ENCODE data around the gene NMRAL1. TPM values are rescaled to one million over a fixed set of nuclear protein-coding genes. Genes with fewer than 3 reads are reported as not detected.

NMRAL1 gene
- polyA plus RNA-seq, 1 donor: 13.2 TPM

- DNase-seq (ENCODE audit: low read depth): no peak
Measured at GRCh38 chr16:4467916-4468315, 6.5 kb downstream of the NMRAL1 start.

- DNase-seq (ENCODE audit: low read depth): no peak
Measured at GRCh38 chr16:4465977-4466779, 8.2 kb downstream of the NMRAL1 start.

GRCh38 chr16:4463522-4464163 is 10.8 kb downstream of the NMRAL1 start:
- no peak for DNase-seq (ENCODE audit: low read depth)

DNA sequence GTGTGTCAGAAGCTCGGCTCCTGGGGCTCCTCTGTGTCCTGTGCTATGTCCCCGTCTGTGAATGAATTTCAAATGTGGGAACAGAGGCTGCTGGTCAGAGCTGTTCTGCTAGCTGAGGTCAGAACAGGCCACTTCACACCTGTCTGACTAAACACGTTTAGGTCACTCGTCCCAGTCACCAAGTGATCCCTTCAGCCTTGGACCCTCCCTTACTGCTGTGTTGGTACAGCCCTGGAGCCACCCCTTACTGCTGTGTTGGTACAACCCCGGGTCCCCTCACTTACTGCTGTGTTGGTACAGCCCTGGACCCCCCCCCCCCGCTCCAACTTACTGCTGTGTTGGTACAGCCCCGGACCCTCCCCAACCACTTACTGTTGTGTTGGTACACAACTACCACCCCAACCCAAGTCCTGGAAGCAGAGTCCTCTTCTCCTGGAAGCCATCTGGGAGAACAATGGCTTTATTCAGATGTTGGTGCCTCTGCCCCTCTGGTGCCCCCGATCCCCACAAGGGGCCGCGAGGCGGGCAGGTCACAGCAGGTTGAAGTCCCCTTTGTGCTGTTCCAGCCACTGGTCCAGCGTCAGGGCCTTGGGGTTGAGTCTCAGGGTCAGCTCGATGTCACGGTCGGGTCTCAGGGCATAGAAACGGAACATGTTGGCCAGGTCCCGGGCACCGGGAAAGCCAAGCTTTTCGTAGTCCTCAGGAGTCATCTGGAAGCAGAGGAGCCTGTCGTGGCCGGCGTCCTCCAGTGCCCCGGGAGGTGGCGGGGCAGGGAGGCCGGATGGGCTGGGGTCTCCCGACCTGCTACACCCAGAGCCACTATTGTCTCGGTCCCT is 13.0 kb downstream of the NMRAL1 start:
- no peak for DNase-seq (ENCODE audit: low read depth)

DNA sequence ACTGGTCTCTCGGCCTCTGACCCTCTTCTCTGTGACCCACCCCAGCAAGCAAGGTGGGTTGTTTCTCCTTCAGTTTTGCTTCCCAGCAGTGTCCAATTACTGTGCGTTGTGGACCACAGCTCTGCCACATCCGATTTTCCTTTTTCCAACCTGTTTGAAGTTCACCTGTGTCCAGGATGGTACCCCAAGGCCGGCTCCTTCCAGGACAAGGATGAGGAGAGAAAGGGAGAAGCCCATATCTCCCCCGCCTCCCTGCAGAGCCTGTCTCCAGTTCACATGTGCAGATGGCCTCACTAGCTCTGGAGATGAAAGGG is 13.5 kb downstream of the NMRAL1 start:
- DNase-seq (ENCODE audit: low read depth): no peak

GRCh38 chr16:4455951-4456350 is 18.5 kb downstream of the NMRAL1 start:
- no peak for DNase-seq (ENCODE audit: low read depth)

DNA sequence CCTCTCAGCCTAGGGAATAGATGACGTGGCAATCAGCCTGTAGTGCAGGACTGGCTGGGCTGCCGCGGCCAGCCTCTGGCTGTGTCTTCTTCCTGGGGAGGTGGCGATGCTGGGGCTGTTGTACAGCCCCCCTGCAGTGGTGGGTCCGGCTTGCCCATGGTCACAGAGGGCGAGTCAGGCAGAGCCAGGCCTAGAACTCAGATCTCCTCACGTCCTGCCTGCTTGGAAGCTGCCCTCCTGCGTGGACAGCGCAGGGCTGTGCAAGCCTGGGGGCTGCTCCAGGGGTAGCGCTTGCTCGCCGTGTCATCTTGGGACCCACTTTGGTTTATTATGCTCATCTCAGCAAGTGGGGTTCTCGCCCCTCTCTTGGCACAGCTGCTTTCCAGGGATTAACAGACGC is 19.3 kb downstream of the NMRAL1 start:
- no peak for DNase-seq (ENCODE audit: low read depth)

DNA sequence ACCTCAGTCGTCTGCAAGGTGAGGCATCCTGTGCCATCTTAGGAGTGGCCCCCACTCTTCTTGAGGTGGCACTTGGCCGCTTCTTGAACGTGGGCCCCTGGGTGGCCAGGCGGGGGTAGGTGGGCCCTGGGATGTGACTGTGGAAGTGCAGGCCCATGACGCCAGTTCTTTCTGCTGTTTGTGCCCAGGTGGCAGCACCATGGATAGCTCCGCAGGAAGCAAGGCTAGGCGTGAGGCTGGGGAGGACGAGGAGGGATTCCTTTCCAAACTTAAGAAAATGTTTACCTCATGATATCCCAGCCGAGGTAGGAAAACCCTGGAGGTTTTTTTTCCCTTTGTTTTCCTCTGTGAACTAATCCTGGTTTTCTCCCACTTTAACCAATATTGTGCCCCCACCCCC is 19.8 kb downstream of the NMRAL1 start:
- no peak for DNase-seq (ENCODE audit: low read depth)

- DNase-seq (ENCODE audit: low read depth): no peak
Measured at GRCh38 chr16:4452674-4453073, 21.8 kb downstream of the NMRAL1 start.

GRCh38 chr16:4450931-4451519 is 23.4 kb downstream of the NMRAL1 start:
- DNase-seq (ENCODE audit: low read depth): no peak

DNA sequence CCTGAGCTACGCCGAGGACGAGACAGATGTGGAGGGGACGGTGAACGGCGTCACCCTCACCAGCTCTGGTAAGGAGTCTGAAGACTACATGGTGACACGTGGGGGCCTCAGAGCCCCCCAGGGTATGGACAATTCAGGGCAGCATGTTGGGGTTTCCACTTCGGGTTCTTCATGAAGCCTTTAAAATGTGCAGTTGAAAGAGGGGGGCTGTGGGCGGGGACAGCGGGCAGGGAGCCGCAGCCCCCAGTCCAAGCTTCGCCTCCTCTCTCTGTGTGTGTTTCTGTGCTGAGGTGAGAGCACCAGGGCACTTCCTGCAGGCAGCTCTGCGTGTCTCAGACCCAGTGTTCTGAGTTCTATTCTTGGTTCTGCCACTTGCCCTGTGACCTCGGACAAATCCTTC is 24.0 kb downstream of the NMRAL1 start:
- no peak for DNase-seq (ENCODE audit: low read depth)

DNA sequence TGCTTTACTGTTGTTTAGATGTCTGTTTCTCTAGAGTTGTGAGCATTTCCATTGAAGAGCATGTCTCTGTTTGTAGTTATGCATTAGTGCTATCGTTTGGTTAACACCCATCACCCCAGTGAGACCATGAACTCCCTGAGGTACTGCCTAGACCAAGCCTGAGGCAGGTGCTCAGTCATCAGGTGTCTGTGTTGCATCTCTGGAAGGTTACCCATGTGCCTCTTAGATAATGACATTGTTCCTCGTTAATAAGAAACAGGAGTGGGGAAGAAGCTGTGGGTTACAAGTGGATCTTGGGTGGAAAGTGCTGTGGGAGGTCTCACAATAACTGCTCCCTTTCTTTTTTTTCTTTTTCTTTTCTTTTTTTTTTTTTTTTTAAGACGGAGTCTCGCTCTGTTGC is 30.4 kb downstream of the NMRAL1 start:
- no peak for DNase-seq (ENCODE audit: low read depth)

GRCh38 chr16:4443271-4443670 is 31.2 kb downstream of the NMRAL1 start:
- DNase-seq (ENCODE audit: low read depth): no peak

DNA sequence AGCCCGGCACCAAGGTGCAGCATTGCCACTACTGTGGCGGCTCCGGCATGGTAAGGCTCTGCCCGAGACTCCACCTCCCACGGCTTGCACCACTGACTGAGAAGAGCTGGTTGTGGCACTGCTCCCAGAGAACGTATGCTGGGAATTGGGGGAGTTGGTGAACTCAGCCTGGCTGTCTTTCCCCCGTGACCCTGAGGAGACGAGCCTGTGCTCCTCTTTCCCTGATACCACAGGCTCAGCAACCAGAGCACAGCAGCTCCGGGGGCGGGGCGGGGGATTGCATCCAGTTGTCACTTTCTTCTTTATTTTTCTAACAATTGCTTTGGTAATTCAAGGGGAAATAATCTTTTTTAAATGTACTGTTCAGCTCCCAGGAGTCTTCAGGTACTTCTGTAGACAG is 32.1 kb downstream of the NMRAL1 start:
- no peak for DNase-seq (ENCODE audit: low read depth)

GRCh38 chr16:4437366-4437765 is 37.1 kb downstream of the NMRAL1 start:
- no peak for DNase-seq (ENCODE audit: low read depth)

GRCh38 chr16:4435337-4436067 is 38.9 kb downstream of the NMRAL1 start:
- DNase-seq (ENCODE audit: low read depth): no peak

DNA sequence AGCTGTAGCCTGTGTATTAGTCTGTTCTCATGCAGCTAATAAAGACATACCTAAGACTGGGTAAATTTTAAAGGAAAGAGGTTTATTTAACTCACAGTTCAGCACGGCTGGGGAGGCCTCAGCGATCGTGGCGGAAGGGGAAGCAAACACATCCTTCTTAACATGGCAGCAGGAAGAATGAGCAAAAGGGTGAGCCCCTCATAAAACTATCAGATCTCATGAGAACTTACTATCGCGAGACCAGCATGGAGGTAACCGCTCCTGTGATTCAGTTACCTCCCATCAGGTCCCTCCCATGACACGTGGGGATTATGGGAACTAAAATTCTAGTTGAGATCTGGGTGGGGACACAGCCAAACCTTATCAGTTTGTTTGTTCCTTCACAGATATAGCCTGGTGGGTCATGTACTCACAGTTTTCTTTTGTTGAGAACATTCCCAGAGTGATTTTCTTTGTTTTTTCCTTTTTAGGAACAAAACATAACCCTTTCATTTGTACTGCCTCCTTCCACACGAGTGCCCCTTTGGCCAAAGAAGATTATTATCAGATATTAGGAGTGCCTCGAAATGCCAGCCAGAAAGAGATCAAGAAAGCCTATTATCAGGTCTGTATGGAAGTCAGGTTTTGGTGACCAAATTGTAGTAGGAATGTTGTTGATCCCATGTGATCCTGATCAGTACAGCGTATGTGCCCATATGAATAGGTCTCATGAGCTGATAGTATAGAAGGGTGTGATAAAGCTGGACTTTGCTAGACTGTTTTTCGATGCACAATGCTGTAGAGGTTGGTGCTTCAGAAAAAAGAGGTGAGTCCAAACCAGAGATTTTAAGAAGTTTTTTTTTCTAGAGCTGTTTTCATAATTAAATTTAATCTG is 40.3 kb downstream of the NMRAL1 start:
- DNase-seq (ENCODE audit: low read depth): no peak

DNA sequence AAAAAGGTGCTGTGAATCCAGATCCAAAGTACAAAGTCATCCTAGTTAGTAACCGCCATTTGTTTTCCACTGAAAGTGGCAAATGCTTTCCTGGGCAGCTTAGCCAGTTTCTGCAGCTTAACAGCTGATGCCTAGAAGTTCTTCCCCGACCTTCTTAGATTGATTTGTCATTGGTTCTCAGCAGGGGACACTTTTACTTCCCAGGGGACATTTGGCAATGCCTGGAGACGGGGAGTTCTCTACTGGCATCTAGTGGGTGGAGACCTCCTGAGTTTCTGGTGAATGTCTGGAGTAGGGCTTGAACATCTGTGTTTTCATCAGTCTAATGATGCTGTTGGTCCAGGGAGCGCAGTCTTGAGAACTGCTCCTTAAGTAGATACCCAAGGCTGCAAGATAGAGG is 41.2 kb downstream of the NMRAL1 start:
- no peak for DNase-seq (ENCODE audit: low read depth)

DNA sequence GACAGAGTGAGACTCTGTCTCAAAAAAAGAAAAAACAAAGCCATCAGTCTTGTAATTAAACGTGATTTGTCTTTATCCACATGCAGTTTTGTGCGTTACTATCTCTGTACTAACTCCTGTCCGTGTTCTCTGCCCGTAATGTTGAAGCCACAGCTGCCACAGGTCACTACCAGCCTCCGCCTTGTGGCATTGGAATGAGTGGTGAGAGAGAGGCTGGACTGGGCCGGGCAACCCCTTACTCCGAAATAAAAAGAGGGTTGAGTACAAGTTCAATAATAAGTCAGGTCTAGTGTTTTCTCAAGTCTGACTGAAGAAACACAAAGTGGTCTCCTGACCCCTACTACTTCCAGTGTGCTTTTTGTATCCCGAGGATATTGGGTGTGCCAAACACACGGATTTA is 43.4 kb downstream of the NMRAL1 start:
- DNase-seq (ENCODE audit: low read depth): no peak

DNA sequence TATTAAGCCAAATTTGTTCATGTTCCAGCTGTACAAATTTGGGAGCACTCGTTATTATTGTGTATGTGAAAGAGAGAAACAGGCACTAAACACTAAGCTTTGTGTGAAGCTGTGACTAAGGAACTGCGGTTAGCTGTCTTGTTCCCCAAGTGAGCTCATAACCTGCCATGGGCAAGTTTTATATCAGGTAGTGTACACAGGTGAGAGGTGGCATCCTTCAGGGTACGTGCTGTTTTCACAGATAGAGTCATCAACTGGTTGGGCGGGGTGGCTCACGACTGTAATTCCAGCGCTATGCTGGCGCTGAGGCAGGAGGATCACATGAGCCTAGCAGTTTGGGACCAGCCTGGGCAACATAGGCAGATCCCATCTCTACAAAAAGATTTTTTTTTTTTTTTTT is 45.9 kb downstream of the NMRAL1 start:
- DNase-seq (ENCODE audit: low read depth): no peak

All from forelimb muscle (tissue), 1 donor.